GM10266 (cell line): ENCODE measurements around the gene OCIAD2.

ENCODE experiments used
- DNase-seq: peaks from one replicate; pipeline ENCODE4 v3.0.0; 2012; ENCODE audit errors: extremely low spot score
- CTCF ChIP-seq: IDR thresholded peaks from 2 replicates; pipeline ENCODE4 v1.5.1; 2012; ENCODE audit warnings: mild to moderate bottlenecking, low read depth; ENCODE audit not compliant: control insufficient read depth, insufficient read depth; ENCODE audit errors: missing control alignments

OCIAD2 gene

DNA sequence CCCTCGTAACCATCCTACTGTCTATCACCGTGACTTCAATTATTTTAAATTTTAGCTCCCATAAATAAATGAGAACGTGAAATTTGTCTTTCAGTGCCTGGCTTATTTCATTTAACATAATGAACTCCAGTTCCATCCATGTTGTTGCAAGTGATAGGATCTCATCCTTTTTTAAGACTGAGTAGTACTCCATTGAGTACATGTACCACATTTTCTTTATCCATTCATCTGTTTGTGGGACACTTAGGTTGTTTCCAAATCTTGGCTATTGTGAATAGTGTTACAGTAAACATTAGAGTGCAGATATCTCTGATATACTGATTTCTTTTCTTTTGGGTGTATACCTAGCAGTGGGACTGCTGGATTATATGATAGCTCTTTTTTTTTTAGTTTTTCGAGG lies 42.8 kb downstream of the OCIAD2 start:
- no peak for TF ChIP-seq CTCF
- DNase-seq, result no peak

DNA sequence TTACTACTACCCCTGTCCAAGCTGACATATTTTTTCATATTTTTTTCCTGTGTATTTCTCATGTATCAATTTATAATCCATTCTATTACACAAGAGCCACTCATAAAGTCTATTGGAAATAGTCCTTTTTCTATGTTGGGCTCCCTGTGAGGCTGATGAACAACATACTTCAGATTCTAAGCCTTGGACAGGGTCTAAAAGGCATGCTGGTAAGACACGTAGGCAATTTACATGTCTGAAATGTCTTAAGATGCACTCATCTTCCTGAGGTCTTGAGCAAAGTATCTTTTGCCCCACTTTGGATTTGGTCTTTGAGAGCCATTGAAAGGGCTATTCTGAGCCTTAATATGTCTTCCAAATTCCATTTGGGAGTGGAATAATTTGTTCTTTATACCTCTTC lies 43.9 kb downstream of the OCIAD2 start:
- no peak for TF ChIP-seq CTCF
- no peak for DNase-seq

DNA sequence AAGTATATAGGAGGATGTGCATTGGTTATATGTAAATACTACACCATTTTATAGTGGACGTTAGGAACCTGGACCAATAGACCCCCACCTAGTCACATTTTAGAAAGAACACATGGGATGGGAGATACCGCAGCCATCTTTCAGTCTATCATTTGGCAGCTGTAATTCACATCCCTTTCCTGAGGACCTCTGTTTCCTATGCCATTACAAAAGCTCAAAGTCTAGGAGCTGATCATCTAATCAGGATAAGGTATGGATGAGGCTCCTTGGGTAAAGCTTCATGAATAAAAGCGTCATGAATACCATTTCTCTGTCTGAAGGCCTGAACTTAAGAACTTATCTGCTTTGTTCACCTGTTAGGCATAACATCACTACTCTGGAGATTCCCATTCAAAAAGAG lies 44.5 kb downstream of the OCIAD2 start:
- DNase-seq, result no peak
- TF ChIP-seq CTCF, result no peak

DNA sequence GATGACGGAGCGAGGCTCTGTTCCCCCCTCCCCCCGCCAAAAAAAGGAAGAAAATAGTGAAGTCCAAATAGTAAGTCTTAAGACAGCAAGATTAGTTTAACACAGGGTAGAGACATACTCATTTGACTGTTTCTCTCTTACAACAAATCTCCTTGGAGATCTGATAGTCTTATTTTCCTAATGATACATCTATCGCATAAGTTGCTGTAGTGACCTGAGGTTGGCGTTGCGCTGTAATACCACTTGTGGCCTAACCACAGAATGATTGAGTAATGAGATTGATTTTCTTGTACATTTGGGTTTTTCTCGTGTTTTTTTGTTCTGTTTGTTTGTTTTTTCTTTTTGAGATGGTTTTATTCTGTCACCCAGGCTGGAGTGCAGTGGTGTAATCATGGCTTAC lies 48.4 kb downstream of the OCIAD2 start:
- no peak for DNase-seq
- TF ChIP-seq CTCF, result no peak

- TF ChIP-seq CTCF, result no peak
- no peak for DNase-seq
These were observed 51.6 kb downstream of the OCIAD2 start for GRCh38 chr4:48854982-48855381.

- no peak for TF ChIP-seq CTCF
- DNase-seq, result no peak
These were observed 52.2 kb downstream of the OCIAD2 start for GRCh38 chr4:48854395-48854683.

- no peak for DNase-seq
These were observed 52.8 kb downstream of the OCIAD2 start for GRCh38 chr4:48853604-48854394.

More at GRCh38 chr4:48853604-48854394, 52.8 kb downstream of the OCIAD2 start:
- no peak for TF ChIP-seq CTCF
